HUES64 (cell line): ENCODE measurements around the gene TSC22D2.

Experiments
- H3K27ac ChIP-seq: 2 replicates; pipeline ENCODE4 v1.7.0; 2013; ENCODE audit warnings: low read depth, low read length, inconsistent platforms
- H3K27me3 ChIP-seq: 2 replicates; pipeline ENCODE4 v1.6.1; 2013; ENCODE audit warnings: mild to moderate bottlenecking, low read length; ENCODE audit not compliant: insufficient read depth
- H3K36me3 ChIP-seq: 2 replicates; pipeline ENCODE4 v1.6.1; 2013; ENCODE audit warnings: mild to moderate bottlenecking, low read length; ENCODE audit not compliant: insufficient read depth
- H3K4me1 ChIP-seq: 2 replicates; pipeline ENCODE4 v1.6.1; 2013; ENCODE audit warnings: mild to moderate bottlenecking, low read length, moderate library complexity; ENCODE audit not compliant: insufficient read depth
- H3K4me3 ChIP-seq: 2 replicates; pipeline ENCODE4 v1.5.1; 2013; ENCODE audit warnings: mild to moderate bottlenecking, low read length, moderate library complexity
- H3K9ac ChIP-seq: 2 replicates; pipeline ENCODE4 v1.6.1; 2013; ENCODE audit warnings: mild to moderate bottlenecking, low read depth, low read length
- H3K9me3 ChIP-seq: 2 replicates; pipeline ENCODE4 v1.6.1; 2013; ENCODE audit warnings: low read depth, low read length; ENCODE audit not compliant: insufficient read depth
- WGBS: fragments of 150-250, 120-280 bp; methylation state at CpG from one replicate; pipeline ENCODE4 v1.1.7; 2013; ENCODE audit warnings: missing lambda C conversion rate; 5-methylcytosine and 5-hydroxymethylcytosine counted together

Gene TSC22D2

GRCh38 chr3:150451329-150452048 is 43.4 kb downstream of the TSC22D2 start:
- Histone ChIP-seq H3K27ac (no peak overlapping the region), H3K9ac (no peak overlapping the region), H3K9me3 (no peaks in the 10 kb centered on the region), H3K36me3 (no peaks in the 10 kb centered on the region), H3K4me1 (peaks cover 22% of the 10 kb centered on the region), H3K4me3 (no peak overlapping the region), H3K27me3 (no peaks in the 10 kb centered on the region)
- 100% methylated on average over 1 of the region's 1 CpG for WGBS

- no peak overlapping the region for H3K9ac ChIP-seq
These were observed 45.3 kb downstream of the TSC22D2 start for GRCh38 chr3:150453353-150453752.

GRCh38 chr3:150454085-150454484 is 46.0 kb downstream of the TSC22D2 start:
- Histone ChIP-seq H3K9ac (no peak overlapping the region), H3K36me3 (peaks cover 20% of the 10 kb centered on the region), H3K4me1 (peaks cover 12% of the 10 kb centered on the region), H3K4me3 (no peak overlapping the region), H3K9me3 (no peaks in the 10 kb centered on the region), H3K27me3 (no peaks in the 10 kb centered on the region), H3K27ac (no peak overlapping the region)
- WGBS = 100% methylated on average over 1 of the region's 2 CpGs

More at GRCh38 chr3:150453353-150453752, 45.3 kb downstream of the TSC22D2 start:
- Histone ChIP-seq H3K36me3 (peaks cover 12% of the 10 kb centered on the region), H3K4me3 (no peak overlapping the region), H3K27ac (no peak overlapping the region), H3K27me3 (no peaks in the 10 kb centered on the region), H3K9me3 (no peaks in the 10 kb centered on the region), H3K4me1 (peaks cover 12% of the 10 kb centered on the region)
- WGBS = 98% methylated on average over 4 of the region's 4 CpGs

- no peak overlapping the region for H3K4me3 ChIP-seq
- 100% methylated on average over 1 of the region's 1 CpG for WGBS
- peaks cover 25% of the 10 kb centered on the region for H3K36me3 ChIP-seq
These were observed 46.5 kb downstream of the TSC22D2 start for GRCh38 chr3:150454622-150455021.

GRCh38 chr3:150455341-150455740 is 47.2 kb downstream of the TSC22D2 start:
- Histone ChIP-seq H3K27ac (no peak overlapping the region), H3K27me3 (no peaks in the 10 kb centered on the region), H3K4me1 (peaks cover 7% of the 10 kb centered on the region), H3K4me3 (no peak overlapping the region), H3K36me3 (peaks cover 31% of the 10 kb centered on the region), H3K9ac (no peak overlapping the region), H3K9me3 (no peaks in the 10 kb centered on the region)
- 98% methylated on average over 1 of the region's 1 CpG for WGBS

More at GRCh38 chr3:150454622-150455021, 46.5 kb downstream of the TSC22D2 start:
- H3K4me1 ChIP-seq = peaks cover 12% of the 10 kb centered on the region
- H3K9ac ChIP-seq = no peak overlapping the region
- H3K27ac ChIP-seq = no peak overlapping the region
- no peaks in the 10 kb centered on the region for H3K9me3 ChIP-seq
- H3K27me3 ChIP-seq = no peaks in the 10 kb centered on the region

GRCh38 chr3:150458001-150458400 is 49.9 kb downstream of the TSC22D2 start:
- peaks cover 3% of the 10 kb centered on the region; the same call in 1 of the 2 replicates for H3K4me1 ChIP-seq
- H3K36me3 ChIP-seq = peaks cover 31% of the 10 kb centered on the region
- H3K9me3 ChIP-seq = no peaks in the 10 kb centered on the region
- no peaks in the 10 kb centered on the region for H3K27me3 ChIP-seq
- H3K4me3 ChIP-seq = no peak overlapping the region
- H3K27ac ChIP-seq = no peak overlapping the region
- 83% methylated on average over 3 of the region's 3 CpGs for WGBS
- no peak overlapping the region for H3K9ac ChIP-seq

- Histone ChIP-seq H3K4me1 (peaks cover 3% of the 10 kb centered on the region; the same call in 1 of the 2 replicates), H3K9me3 (no peaks in the 10 kb centered on the region), H3K27me3 (no peaks in the 10 kb centered on the region), H3K4me3 (no peak overlapping the region), H3K9ac (no peak overlapping the region), H3K36me3 (peaks cover 31% of the 10 kb centered on the region), H3K27ac (no peak overlapping the region)
- 92% methylated on average over 1 of the region's 1 CpG for WGBS
These were observed 52.4 kb downstream of the TSC22D2 start for GRCh38 chr3:150460484-150460883.

GRCh38 chr3:150461399-150461798 is 53.3 kb downstream of the TSC22D2 start:
- Histone ChIP-seq H3K4me1 (peaks cover 3% of the 10 kb centered on the region; the same call in 1 of the 2 replicates), H3K9ac (no peak overlapping the region), H3K36me3 (peaks cover 31% of the 10 kb centered on the region), H3K4me3 (no peak overlapping the region), H3K9me3 (no peaks in the 10 kb centered on the region), H3K27me3 (no peaks in the 10 kb centered on the region), H3K27ac (no peak overlapping the region)
- WGBS = 94% methylated on average over 3 of the region's 4 CpGs

GRCh38 chr3:150462108-150462507 is 54.0 kb downstream of the TSC22D2 start:
- peaks cover 4% of the 10 kb centered on the region; the same call in 1 of the 2 replicates for H3K4me1 ChIP-seq
- peaks cover 29% of the 10 kb centered on the region for H3K36me3 ChIP-seq
- no peak overlapping the region for H3K9ac ChIP-seq
- H3K9me3 ChIP-seq = no peaks in the 10 kb centered on the region
- no peak overlapping the region for H3K27ac ChIP-seq
- H3K4me3 ChIP-seq = no peak overlapping the region
- H3K27me3 ChIP-seq = no peaks in the 10 kb centered on the region
- 86% methylated on average over 1 of the region's 1 CpG for WGBS

GRCh38 chr3:150464684-150465083 is 56.6 kb downstream of the TSC22D2 start:
- Histone ChIP-seq H3K4me3 (no peak overlapping the region), H3K4me1 (peaks cover 26% of the 10 kb centered on the region; the same call in 1 of the 2 replicates), H3K36me3 (peaks cover 6% of the 10 kb centered on the region), H3K9me3 (no peaks in the 10 kb centered on the region), H3K27me3 (no peaks in the 10 kb centered on the region), H3K9ac (no peak overlapping the region), H3K27ac (no peak overlapping the region)
- no CpG with 5 or more reads among the region's 2 CpGs for WGBS

- WGBS = 96% methylated on average over 1 of the region's 1 CpG
These were observed 59.3 kb downstream of the TSC22D2 start for GRCh38 chr3:150467381-150467780.

More at GRCh38 chr3:150467381-150467780, 59.3 kb downstream of the TSC22D2 start:
- Histone ChIP-seq H3K27ac (no peak overlapping the region), H3K4me1 (peaks cover 29% of the 10 kb centered on the region; the same call in 1 of the 2 replicates), H3K4me3 (no peak overlapping the region), H3K27me3 (no peaks in the 10 kb centered on the region), H3K9ac (no peak overlapping the region), H3K9me3 (no peaks in the 10 kb centered on the region), H3K36me3 (no peaks in the 10 kb centered on the region)
